Activated gamma-delta T cell (primary cell): Measurements from ENCODE around the gene SLC23A1.
"Not testable (repeated sequence)": the region's sequence is repeated elsewhere in the genome, so short reads cannot be mapped to it uniquely, and the experiment has no call there.

ENCODE experiments used
- DNase-seq: peaks from one replicate; lab custom pipeline; 2025; lab: John Stamatoyannopoulos, UW
- total RNA-seq, 2 donors: gene quantifications; one replicate each; lab custom pipeline; 2026; lab: John Stamatoyannopoulos, UW

SLC23A1 gene
- 0.09 to 0.10 reads per million in 2 donors for total RNA-seq

DNA sequence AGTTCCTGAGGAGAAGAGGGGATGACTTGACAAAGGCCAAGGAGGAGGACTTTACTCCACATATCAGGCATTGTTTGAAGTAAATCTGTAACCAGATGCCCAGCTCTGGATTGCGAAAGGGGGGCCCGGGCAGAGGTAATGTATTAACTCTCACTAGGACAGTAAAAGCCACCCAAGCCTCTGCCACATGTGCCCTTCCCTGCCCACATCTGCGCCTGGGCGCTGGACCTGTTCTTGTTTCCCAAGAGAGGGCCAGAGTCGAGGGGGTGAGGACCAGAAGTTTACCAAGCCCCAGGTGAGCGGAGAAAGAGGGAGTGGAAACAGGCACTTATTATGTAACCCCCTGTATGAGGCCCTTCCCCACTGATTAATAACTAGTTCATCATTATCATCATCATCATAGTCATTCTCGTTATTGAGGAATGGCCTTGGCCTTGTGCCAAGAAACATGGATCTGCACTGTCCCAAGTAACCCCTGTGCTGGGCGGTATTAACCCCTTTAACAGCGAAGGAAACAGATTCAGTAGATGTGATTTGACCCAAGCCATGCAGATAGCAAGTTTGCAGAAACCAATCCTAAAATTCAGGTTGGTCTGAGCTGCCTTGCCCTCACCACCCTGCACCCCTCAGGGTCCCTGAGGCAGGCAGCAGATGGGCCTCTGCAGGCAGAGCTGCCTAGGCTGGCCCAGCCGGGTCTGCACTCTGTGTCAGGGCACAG is at the start of gene SLC23A1:
Gene SLC23A1 (minus strand): TSS at position 23 of the 718 bp plus-strand sequence. CDS start 44 bp downstream, outside the sequence.
- no peak for DNase-seq

DNA sequence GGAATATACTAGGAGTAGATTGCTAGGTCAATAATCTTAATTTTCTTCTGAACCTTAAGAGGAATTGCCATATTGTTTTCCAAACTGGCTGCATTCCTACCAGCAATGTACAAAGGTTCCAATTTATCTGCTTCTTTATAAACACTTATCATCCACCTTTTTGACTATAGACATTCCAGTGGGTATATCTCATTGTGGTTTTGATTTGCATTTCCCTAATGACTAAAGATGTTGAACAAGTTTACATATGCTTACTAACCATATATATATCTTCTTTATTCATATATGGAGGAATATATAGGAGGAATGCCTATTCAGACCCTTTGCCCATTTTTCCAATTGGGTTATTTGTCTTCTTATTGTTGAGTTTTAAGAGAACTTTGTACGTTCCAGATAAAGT is 48.6 kb upstream of the SLC23A1 start:
- no peak for DNase-seq

DNA sequence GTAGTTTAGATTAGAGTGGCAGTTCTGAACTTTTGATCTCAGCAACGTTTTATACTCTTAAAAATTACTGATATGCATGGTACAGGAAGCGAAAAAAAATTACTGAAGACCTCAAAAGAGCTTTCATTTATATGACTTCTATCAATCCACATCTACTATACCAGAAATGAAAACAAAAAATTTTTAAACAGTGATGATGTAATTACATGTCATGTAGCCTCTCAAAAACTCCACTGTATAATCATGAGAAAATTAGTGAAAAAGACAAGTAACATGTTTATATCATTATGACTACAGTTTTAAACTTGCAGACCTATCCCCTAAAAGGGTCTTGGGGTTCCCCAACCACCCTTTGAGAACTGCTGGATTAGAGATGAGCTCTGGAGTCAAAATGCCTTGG is 46.9 kb upstream of the SLC23A1 start:
- no peak for DNase-seq

DNA sequence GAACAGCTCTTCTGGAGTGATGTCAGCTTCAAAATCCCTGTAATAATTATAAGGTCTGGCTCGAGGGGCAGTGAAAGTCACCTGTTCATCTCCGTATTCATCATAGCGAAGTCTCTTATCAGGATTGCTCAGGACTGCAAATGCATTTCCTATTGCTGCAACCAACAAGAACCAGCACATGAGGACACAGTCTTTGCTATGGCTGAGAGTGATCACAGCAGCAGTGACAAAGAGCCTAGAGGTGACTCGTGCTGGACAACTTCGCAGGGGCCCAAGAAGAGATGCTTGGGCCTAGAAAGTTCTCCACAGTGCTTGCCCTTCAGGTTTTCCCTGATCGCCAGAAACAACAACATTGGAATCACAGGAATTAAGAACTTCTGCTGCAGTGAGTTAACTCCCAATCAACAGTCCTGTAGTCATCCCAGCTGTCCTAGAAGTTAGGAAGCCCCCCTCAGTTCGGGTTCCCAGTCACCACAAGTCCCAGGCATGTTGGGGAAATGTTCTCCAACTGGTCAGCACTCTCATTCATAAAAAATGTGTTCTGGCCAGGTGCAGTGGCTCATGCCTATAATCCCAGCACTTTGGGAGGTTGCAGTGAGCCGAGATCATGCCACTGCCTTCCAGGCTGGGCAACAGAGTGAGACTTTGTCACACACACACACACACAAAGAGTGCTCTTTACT is 43.2 kb upstream of the SLC23A1 start:
- no peak for DNase-seq

DNA sequence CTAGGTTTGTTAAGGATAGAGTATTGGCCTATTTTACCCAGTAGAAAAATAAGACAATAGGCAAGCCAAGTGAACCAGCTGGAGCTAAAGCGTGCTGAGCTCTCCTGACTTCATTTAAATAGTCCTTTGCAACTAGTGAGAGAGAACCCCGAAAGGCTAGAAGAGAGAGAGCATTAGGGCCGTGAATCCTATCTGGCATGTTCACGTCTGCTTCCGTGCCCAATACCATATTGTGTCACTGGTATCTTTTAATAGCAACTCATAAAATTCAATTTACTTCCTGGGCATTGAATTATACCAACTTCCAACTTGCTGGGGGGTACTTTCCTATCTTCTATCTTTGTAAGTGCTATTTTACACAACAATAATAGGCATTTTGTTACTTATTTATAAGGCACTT is 42.4 kb upstream of the SLC23A1 start:
- no peak for DNase-seq

DNA sequence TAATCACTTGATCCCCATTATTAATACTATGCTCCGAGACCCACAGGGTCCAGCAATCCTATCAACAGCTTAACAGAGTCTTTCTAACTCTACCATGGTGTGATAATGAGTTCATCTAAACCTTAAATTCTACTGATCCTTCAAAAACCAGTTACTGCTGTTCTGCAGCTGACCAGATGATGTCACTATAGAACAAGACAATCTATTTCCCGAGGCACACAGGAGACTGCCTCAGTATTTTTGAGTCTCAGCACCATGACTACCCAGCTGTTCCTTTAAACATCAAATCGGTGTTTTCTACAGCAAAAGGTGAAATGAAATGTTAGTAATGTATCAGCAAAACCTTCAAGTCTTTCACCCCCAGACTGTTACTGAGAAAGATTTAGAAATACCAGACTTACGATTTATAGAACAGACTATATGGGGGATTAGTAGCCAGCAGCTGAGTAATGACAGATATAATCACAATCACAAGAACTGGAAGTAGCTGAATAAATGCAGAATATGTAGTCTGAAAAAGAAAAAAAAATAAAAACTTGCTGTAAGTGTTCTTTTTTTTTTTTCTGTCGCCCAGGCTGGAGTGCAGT is 39.3 kb upstream of the SLC23A1 start:
- no peak for DNase-seq

DNA sequence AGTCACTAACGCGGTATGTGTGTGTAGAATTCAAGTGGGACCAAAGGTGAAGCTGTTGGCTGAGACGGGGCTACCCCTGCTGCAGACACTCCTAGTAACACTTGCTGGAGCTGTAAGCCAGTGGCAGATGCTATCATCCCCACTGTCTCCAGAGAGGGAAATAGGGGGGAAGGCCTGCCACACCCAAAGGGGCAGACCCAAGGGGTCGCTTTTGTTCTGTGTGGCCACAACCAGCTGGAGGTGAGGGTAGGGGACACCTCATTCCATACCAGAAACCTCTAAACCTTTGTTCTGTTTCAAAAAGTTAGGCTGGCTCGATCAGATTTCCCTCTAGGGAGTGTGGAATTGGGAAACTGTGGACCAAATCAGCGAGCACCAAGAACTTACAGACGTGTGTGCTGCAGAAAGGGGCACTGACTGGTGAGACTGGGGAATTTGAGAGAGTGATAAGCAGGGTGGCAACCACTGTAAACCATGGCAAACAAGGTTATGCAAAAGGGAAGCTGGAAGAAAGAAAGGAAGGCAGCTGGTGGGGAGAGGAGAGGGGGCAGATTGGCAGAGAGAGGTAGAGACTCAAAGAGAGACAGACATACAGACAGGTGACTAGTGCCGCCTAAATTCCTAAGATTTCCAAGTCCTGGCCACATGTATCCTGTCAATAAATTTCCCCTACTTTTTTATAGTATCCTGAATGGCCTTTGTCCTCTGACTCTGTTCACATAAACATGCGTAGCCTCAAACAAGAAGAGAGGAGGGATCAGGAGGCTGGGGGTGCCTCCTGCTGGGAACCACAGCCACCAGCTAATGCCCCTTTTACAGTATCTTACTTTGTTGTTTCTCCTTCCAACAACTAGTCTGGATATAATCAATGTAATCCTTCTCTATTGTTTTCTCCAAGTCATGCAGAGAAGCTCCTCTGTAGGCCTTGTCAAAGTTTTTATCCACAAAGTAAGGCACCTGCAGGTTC is 36.4 kb upstream of the SLC23A1 start:
- no peak for DNase-seq

DNA sequence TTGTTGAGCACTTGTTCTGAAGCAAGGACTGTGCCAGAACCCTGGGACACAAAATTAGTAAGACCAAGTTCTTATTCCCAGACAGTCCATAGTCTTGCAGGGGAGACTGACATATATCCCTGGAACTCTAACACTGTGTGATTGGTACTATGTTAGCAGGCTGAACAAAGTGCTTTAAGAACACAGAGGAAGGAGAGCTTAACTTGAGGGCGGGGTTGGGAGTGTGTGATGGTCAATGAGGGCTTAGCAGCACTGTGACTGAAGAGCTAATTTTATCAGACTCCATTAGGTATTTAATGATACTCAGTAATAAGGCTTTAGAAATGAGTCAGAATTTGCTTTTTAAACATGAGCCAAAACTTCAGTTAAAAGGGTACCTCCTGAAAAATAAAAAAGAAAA is 35.7 kb upstream of the SLC23A1 start:
- DNase-seq, result no peak

DNA sequence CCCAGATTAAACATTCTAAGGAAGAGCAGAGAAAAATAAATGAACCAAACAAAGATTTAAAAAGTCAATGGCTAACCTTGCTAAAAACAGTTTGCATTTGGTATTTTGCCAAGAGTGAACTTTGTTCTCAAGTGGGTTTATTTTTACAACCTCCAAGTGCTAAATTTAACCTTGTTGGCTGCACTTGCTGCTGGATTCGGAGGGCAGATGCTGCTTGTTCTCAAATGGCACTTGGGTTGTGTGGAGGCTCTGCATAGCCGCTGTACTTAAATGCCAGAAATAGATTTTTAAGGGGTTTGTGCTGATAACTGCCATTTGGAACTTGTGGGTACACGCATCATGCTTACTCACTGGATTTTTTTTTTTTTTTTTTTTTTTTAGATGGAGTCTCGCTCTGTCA is 34.1 kb upstream of the SLC23A1 start:
- DNase-seq, result no peak

DNA sequence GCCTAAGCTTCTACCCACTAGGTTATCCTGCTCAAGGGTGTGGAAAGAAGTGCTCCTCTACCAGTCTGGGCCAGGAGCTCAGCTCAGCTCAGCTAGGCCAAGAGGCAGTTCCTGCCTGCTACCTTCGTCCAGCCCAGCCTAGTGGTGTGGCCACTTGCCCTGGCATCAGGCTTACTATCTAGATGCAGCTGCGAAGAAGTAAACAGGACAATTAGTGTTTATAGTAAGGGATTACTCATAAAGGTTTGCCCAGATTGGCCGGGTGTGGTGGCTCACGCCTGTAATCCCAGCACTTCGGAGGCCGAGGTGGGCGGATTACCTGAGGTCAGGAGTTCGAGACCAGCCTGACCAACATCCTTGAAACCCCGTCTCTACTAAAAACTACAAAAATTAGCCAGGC is 33.6 kb upstream of the SLC23A1 start:
- no peak for DNase-seq

DNA sequence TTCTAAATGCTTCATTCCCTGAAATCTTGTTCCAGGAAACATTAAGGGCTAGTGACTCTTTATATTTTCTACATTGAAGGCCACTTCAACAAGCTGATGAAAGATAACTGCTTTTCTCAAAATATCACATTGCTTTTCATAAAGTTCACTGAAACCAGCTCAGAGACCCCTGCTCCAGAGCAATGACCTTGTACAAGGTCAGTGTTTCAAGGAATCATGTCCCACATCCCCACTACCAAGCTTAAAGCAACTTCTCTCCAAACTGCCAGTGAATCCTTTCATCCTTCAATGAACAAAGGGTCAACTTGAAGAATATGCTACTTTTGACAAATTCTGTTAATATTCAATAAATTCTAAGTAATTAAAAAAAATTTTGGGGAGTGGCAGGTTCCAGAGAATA is 32.8 kb upstream of the SLC23A1 start:
- DNase-seq, result no peak

DNA sequence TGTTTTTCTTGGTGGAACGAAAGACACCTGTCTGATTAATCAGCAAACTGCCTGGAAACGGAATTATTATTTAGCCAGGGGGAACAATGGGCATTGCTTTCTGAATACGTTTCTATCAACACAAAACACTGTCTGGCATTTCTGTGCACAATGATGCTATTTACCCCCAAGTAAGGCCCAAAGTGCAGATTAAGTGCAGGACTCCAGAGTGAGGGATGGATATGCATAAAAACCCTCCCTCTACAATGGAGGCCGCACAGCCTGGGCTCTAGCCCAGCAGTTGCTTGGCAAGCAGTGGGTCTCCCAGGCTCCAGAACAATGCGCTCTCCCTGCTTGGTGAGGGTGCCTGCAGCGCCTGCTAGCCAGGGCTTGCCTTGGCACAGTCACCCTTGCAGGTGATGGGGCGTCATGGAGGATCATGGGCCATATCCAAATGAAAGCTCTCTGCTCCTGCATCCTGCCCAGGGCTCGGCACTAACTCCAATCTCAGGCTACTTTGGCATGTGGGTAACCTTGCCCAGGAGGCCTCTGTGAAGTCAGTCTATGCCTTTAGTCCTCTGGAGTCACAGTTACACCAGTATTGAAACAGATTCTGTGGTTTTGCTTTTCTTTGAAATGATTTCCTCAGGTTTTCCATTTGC is 32.2 kb upstream of the SLC23A1 start:
- no peak for DNase-seq

DNA sequence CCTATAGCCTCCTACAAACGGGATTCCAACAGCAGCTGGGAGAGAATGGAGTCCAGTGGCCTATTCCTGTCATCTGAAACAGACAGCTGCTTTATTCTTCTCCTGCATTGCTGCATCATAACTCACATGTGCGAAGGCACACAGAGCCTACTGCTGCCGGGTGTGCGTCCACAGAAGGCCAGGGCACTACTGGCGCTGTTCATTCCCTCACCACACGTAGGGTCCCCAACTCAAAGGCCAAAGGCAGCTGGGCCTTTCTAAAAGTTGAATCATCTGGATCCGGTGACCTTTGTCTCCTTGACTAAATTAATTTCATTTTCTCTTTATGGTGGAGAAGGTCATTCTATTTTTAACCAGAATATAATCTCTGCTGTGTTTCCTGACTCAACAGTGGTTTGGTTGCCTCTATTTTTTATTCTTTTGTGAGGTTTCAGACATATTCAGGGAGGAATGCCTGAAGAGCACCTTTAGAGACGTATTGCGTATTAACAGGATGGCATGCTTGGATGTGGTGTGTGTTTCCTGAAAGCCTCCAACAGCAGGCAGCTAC is 31.6 kb upstream of the SLC23A1 start:
- no peak for DNase-seq

DNA sequence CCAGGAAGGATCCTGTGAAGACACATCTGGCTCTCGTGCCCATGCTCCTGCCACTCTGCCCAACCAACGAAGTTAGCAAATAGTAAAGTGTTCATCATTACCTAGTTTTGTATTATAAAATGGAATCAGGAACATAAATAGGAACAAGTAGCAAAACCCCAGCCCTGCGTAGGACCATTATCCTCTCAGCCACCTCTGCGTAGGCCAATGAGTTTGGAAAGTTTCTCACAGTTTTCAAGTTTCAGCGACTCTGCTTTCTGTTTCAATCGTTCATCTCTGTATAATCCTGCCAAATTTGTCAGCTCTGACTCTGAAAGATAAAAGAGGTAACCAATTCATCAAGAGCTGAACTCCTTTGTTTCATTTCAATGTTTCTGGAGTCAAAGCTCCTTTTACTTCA is 30.9 kb upstream of the SLC23A1 start:
- no peak for DNase-seq

DNA sequence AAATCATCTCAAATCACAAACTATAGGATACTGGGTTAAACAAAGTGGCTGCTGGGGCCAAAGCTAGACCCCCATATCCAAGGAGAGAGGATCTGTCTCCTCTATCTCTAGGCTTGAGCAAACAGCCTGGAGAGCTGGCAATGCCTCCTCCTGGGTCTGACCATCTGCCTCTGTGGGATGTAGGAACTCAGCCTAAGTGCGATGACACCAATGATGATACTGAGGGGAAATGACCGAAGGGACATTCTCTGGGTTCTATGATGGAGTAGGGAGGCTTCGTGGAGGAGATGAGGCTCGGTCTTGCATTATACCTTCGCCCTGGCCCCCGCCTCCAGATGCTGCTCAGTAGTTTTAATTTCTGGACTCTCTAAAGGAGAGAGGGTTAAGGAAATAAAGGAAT is 30.1 kb upstream of the SLC23A1 start:
- no peak for DNase-seq

DNA sequence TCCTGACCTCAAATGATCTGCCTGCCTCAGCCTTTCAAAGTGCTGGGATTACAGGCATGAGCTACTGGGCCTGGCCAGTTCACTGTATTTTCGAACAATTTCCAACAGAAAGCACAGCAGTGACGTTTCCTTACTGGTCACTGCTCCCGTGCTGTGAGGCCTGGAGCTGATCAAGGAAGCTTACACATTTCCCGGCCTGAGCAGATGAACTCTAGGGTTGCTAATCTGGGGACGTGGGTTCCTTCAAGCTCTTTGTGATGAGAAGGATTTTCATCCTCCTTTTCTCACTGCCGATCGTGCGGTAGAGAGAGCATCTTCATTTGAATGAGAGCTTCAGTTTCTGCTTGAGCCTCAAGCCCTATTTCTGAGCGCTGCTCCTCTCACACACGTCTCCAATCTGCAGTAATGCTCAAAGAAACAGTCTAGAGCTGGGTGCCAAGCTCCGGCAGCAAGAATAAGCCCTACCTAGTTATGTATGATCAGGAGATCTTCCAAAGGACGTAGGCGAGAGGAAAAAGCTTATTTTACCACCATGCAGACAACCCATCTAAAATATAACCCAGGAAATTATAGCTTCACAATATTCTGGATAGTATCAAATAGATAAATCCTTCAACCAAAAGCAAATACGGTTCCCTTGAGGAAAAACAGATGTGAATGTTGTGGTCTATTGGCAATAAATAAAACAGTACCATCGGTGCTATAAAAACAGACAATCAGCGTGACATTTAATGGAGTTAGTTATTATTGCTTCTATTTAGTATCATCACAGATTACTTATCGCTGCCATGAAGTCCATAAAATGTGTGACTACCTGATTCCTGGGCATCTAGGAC is 28.1 kb upstream of the SLC23A1 start:
- DNase-seq, result no peak

DNA sequence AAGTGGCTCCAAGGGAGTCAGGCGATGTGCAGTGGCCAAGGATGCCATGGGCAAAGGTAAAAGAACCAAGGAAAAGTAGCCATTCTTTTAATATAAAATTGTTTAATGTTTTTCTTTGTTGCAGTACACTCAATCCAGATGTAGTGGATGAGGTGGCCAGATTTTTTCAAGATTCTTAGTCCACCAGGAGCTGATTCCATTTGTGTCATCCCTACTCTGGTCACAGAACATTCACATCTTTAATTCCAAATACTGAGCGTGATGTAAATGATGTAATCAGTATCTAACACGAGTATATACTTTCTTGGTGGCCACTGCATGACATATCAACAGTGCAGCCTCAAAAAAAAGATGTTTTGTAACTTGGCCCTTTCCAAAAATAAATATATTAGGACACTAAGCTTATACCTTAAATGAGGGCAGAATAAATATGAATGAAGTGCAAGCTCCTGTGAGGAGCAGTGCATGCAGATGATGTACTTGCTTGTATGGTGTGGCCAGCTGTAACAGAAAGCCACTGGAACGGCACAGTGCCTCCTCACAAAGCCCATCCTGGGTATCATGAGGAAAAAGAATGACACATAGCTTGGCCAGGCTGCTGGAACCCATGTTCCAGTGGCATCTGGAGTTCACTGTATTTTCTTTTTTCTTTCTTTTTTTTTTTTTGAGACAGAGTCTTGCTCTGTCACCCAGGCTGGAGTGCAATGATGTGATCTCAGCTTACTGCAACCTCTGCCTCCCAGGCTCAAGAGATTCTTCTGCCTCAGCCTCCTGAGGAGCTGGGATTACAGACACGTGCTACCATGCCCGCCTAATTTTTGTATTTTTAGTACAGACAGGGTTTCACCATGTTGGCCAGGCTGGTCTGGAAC is 27.3 kb upstream of the SLC23A1 start:
- no peak for DNase-seq

DNA sequence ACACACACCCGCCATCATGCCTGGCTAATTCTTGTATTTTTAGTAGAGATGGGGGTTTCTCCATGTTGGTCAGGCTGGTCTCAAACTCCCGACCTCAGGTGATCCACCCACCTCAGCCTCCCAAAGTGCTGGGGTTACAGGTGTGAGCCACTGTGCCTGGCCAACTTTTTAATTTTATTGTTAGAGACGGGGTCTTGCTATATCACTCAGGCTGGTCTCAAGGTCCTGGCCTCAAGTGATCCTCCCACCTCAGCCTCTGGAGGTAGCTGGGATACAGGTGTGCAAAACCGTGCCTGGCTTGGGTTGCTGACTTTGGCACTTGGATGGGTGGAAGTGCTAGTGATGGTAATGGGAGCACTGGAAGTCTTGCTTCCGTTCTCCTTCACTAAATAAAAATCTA is 26.0 kb upstream of the SLC23A1 start:
- not testable (repeated sequence) for DNase-seq

DNA sequence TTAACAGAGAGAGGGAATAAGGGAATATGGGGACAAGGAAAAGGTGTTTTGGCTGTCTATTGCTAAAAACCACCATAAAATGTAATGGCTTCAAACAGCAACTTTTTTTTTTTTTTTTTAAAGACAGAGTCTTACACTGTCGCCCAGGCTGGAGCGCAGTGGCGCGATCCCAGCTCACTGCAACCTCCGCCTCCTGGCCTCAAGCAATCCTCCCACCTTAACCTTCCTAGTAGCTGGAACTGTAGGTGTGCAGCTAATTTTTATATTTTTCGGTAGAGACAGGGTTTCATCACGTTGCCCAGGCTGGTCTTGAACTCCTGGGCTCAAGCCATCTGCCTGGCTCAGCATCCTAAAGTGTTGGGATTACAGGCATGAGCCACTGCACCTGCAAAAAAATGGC is 25.1 kb upstream of the SLC23A1 start:
- DNase-seq, result no peak
